Ishikawa (cell line): ENCODE data around the gene DENND1B.

Source experiments
- CEBPB ChIP-seq: IDR thresholded peaks from 2 replicates; pipeline ENCODE4 v1.6.1; 2012
- CREB1 ChIP-seq: IDR thresholded peaks from 2 replicates; pipeline ENCODE4 v1.6.1; 2012; ENCODE audit warnings: low read depth
- EGR1 ChIP-seq: IDR thresholded peaks from 2 replicates; pipeline ENCODE4 v1.6.1; 2012
- EP300 ChIP-seq: IDR thresholded peaks from 2 replicates; pipeline ENCODE4 v1.6.1; 2012; ENCODE audit warnings: borderline replicate concordance
- FOXM1 ChIP-seq: IDR thresholded peaks from 2 replicates; pipeline ENCODE4 v1.6.1; 2012; ENCODE audit warnings: low read depth, borderline replicate concordance
- MAX ChIP-seq: IDR thresholded peaks from 2 replicates; pipeline ENCODE4 v1.6.1; 2012
- NFIC ChIP-seq: IDR thresholded peaks from 2 replicates; pipeline ENCODE4 v1.6.1; 2012
- RAD21 ChIP-seq: IDR thresholded peaks from 2 replicates; pipeline ENCODE4 v1.6.1; 2012; ENCODE audit warnings: low read depth
- TAF1 ChIP-seq: IDR thresholded peaks from 2 replicates; pipeline ENCODE4 v1.6.1; 2012; ENCODE audit warnings: low read depth, mild to moderate bottlenecking
- TCF12 ChIP-seq: IDR thresholded peaks from 2 replicates; pipeline ENCODE4 v1.6.1; 2012; ENCODE audit warnings: low read depth
- TEAD4 ChIP-seq: IDR thresholded peaks from 2 replicates; pipeline ENCODE4 v1.6.1; 2012
- USF1 ChIP-seq: IDR thresholded peaks from 2 replicates; pipeline ENCODE4 v1.6.1; 2012
- YY1 ChIP-seq: IDR thresholded peaks from 2 replicates; pipeline ENCODE4 v1.6.1; 2012; ENCODE audit warnings: low read depth
- ZBTB7A ChIP-seq: IDR thresholded peaks from 2 replicates; pipeline ENCODE4 v1.6.1; 2012; ENCODE audit warnings: low read depth
- TF ChIP-seq, protein P1 (sequence below): IDR thresholded peaks from 2 replicates; pipeline ENCODE4 v1.6.1; 2012; ENCODE audit warnings: low read depth, mild to moderate bottlenecking

DENND1B gene

GRCh38 chr1:197798492-197798891 lies 23.2 kb upstream of the DENND1B start:
- TF ChIP-seq TEAD4 (no peak), USF1 (no peak), EP300 (no peak), EGR1 (no peak), ZBTB7A (no peak)

DNA sequence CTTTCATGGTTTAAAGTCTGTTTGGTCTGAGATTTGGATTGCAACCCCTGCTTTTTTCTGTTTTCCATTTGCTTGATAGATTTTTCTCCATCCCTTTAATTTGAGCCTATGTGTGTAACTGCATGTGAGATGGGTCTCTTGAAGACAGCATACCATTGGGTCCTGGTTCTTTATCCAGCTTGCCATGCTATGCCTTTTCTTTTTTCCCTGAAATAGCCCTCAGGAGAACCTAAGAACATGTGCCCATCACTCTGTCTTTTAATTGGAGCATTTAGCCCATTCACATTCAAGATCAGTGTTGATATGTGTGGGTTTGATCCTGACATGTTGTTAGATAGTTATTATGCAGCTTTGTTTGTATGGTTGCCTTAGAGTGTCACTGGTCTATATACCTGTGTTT lies 21.7 kb upstream of the DENND1B start:
- TF ChIP-seq EP300 (no peak), TAF1 (no peak), YY1 (no peak), EGR1 (no peak), CEBPB (no peak), ZBTB7A (no peak), CREB1 (no peak), NFIC (no peak), TCF12 (no peak), USF1 (no peak), RAD21 (no peak), MAX (no peak)
- TF ChIP-seq, protein P1, sequence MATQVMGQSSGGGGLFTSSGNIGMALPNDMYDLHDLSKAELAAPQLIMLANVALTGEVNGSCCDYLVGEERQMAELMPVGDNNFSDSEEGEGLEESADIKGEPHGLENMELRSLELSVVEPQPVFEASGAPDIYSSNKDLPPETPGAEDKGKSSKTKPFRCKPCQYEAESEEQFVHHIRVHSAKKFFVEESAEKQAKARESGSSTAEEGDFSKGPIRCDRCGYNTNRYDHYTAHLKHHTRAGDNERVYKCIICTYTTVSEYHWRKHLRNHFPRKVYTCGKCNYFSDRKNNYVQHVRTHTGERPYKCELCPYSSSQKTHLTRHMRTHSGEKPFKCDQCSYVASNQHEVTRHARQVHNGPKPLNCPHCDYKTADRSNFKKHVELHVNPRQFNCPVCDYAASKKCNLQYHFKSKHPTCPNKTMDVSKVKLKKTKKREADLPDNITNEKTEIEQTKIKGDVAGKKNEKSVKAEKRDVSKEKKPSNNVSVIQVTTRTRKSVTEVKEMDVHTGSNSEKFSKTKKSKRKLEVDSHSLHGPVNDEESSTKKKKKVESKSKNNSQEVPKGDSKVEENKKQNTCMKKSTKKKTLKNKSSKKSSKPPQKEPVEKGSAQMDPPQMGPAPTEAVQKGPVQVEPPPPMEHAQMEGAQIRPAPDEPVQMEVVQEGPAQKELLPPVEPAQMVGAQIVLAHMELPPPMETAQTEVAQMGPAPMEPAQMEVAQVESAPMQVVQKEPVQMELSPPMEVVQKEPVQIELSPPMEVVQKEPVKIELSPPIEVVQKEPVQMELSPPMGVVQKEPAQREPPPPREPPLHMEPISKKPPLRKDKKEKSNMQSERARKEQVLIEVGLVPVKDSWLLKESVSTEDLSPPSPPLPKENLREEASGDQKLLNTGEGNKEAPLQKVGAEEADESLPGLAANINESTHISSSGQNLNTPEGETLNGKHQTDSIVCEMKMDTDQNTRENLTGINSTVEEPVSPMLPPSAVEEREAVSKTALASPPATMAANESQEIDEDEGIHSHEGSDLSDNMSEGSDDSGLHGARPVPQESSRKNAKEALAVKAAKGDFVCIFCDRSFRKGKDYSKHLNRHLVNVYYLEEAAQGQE: no peak

DNA sequence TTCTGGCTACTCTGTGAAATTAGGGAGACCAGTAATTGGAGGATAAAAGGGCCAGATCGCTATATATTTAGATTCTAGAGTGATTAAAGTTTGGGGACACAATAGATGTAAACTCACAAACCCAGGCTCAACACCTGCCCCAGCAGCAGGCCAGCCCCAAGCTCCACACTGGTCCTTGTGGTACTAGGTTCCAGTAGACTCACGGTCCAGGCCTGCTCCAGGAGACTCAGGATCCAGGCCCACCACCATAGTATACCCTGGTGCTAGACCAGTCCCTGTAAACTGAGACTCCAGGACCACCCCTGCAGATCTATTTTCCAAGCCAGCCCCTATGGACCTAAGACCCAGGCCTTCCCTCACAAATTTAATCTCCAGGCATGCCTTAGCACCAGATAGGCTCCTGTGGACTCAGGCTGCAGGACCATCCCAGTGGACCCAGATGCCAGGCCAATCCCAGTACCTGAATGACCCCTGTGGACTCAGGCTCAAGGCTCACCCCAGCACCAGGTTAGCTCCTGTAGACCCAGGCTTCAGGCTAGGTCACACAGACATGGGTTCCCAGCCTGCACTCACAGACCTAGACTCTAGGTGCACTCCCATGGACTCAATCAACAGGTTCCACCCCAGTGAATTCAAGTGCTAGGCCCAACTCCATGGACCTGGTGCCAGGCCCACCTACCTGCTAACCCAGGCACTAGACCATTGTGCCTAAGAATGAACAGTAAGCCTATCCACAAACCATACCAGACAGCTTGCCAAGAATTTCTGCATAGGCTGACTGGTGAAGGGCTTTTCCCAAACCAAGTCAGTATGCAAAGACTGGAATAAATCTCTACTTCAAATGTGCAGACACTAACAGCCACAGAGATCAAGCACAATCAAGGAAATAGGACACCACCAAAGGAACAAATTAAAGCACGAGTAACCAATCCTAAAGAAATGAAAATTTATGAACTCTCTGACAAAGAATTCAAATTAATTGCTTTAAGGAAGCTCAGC lies 13.8 kb upstream of the DENND1B start:
- TF ChIP-seq TAF1 (no peak), CREB1 (no peak), TEAD4 (no peak), TCF12 (no peak), RAD21 (no peak), MAX (no peak)

- TF ChIP-seq TEAD4 (no peak), CEBPB (no peak), TAF1 (no peak), USF1 (no peak), ZBTB7A (no peak), YY1 (no peak), MAX (no peak), TCF12 (no peak), EGR1 (no peak), FOXM1 (no peak), EP300 (no peak), RAD21 (no peak), NFIC (no peak), CREB1 (no peak)
- TF ChIP-seq, protein P1: no peak
Measured at GRCh38 chr1:197787623-197788536, 12.6 kb upstream of the DENND1B start.
